ENCODE measurements around the gene C5orf15. TPM values are rescaled to one million over a fixed set of nuclear protein-coding genes. Genes with fewer than 3 reads are reported as not detected.
A peak's percentile ranks its signal among the peaks of the same experiment; 100 is the strongest.

Gene C5orf15
- total and polyA plus RNA-seq, 9 of the 15 experiments (the other 6 are each of a cell fraction or from before 2014, with no cell fraction given): 23.3 to 50.7 (median 35.5) TPM

DNA sequence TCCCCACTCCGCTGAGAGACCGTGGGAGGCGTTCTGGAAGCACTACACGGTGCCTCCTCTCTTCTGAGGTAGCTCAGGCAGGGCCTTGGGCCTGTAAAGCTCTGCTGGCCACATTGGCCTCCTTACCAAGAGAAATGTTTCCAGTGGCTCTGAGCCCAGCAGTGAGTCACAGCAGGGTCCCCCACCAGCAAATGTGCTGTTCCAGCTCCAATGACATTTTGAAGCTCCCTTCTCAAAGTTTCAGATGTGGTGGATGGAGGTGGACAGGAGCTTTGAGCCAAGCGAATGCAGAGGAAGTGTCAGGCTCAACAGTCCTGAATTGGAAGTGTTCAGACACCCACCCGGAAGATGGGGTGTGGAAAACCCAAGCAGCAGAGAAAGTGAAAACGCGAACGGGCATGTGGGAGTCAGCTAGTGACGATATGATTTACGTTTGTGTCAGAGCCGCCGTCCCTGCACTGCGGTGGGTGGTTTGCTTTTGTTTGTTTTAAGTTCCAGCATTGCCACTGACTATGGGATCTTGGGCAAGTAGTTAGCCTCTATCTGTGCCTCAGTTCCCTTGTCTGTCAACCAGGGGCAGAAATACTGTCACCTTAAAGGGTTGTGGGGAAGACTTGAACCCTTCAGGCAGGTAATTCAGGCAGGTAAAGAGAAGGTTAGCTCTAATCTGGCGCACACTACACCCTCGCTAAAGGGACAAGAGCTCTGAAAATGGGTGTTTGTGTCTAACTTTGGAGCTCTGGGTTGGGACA is 38.2 kb downstream of the C5orf15 start (continued):
- peak; percentile 69 for TF ChIP-seq ARID1B (IDR thresholded peaks at IDR 0.05)
- TF ChIP-seq, protein P1, sequence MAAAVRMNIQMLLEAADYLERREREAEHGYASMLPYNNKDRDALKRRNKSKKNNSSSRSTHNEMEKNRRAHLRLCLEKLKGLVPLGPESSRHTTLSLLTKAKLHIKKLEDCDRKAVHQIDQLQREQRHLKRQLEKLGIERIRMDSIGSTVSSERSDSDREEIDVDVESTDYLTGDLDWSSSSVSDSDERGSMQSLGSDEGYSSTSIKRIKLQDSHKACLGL (CRISPR knock-in tag; IDR thresholded peaks at IDR 0.05; ENCODE audit: borderline replicate concordance, poor library complexity, severe bottlenecking): no peak
- peak; percentile 44; the same call in 1 of the 2 replicates for TF ChIP-seq ATF7 (IDR thresholded peaks at IDR 0.05)
- peak; percentile 40; the same call in 1 of the 2 replicates for TF ChIP-seq MTA1 (IDR thresholded peaks at IDR 0.05; ENCODE audit: borderline replicate concordance)
- TF ChIP-seq SMARCA5 (IDR thresholded peaks at IDR 0.05): 0 out of 2 replicates have a peak, but pooled peaks have one; percentile 17
- TF ChIP-seq ZNF175 (CRISPR knock-in tag; IDR thresholded peaks at IDR 0.05; ENCODE audit: low read depth): 0 out of 2 replicates have a peak, but pooled peaks have one; percentile 33
- TF ChIP-seq, protein P2, sequence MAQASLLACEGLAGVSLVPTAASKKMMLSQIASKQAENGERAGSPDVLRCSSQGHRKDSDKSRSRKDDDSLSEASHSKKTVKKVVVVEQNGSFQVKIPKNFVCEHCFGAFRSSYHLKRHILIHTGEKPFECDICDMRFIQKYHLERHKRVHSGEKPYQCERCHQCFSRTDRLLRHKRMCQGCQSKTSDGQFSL (CRISPR knock-in tag; IDR thresholded peaks at IDR 0.05): no peak
- TF ChIP-seq, protein P2 (tag; IDR thresholded peaks at IDR 0.05): no peak
- TF ChIP-seq IRF2 (CRISPR knock-in tag; IDR thresholded peaks at IDR 0.05): no peak
- no peak for TF ChIP-seq ZNF280B (CRISPR knock-in tag; IDR thresholded peaks at IDR 0.05)
- peak; percentile 65; the same call in 1 of the 2 replicates for TF ChIP-seq ZBTB17 (CRISPR knock-in tag; IDR thresholded peaks at IDR 0.05)
- no peak for TF ChIP-seq ZBED1 (IDR thresholded peaks at IDR 0.05)
- peak; percentile 81 for TF ChIP-seq PRDM10 (IDR thresholded peaks at IDR 0.05; ENCODE audit: partially characterized antibody)
- TF ChIP-seq ARHGAP35 (IDR thresholded peaks at IDR 0.05; ENCODE audit: partially characterized antibody): no peak
- TF ChIP-seq ZNF253 (CRISPR knock-in tag; conservative IDR thresholded peaks at IDR 0.05): no peak
- 0 out of 2 replicates have a peak, but pooled peaks have one; percentile 16 for TF ChIP-seq BCOR (IDR thresholded peaks at IDR 0.05)
- TF ChIP-seq, protein P3, sequence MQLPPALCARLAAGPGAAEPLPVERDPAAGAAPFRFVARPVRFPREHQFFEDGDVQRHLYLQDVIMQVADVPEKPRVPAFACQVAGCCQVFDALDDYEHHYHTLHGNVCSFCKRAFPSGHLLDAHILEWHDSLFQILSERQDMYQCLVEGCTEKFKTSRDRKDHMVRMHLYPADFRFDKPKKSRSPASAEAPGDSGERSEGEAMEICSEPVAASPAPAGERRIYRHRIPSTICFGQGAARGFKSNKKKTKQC (CRISPR knock-in tag; IDR thresholded peaks at IDR 0.05): no peak
- TF ChIP-seq ZNF121 (CRISPR knock-in tag; conservative IDR thresholded peaks at IDR 0.05): no peak
- TF ChIP-seq TAF15 (IDR thresholded peaks at IDR 0.05; ENCODE audit: low read depth, low read length): no peak
- no peak for TF ChIP-seq POLR2H (tag; IDR thresholded peaks at IDR 0.05; ENCODE audit: low read depth)

All from K562 (cell line).